Vagina (tissue), 2 donors: ENCODE results near the gene ISG15. TPM values are rescaled to one million over a fixed set of nuclear protein-coding genes. Genes with fewer than 3 reads are reported as not detected.
"Not testable (repeated sequence)": the region's sequence is repeated elsewhere in the genome, so short reads cannot be mapped to it uniquely, and the experiment has no call there.

Source experiments
- DNase-seq, 2 donors: peaks; one replicate each; pipeline ENCODE4 v3.0.0-alpha.2; 2017; ENCODE audit errors: extremely low spot score in 2 of 2
- H3K27ac ChIP-seq: fragments of 200-600 bp; sonication (generic); one replicate; pipeline ENCODE4 v1.5.1; 2019
- H3K27me3 ChIP-seq: fragments of 200-600 bp; sonication (generic); one replicate; pipeline ENCODE4 v1.5.1; 2019
- H3K36me3 ChIP-seq, 2 donors: fragments of 200-600 bp; sonication (generic); one replicate each; pipeline ENCODE4 v1.5.1; 2017 to 2019
- H3K4me1 ChIP-seq: fragments of 200-600 bp; sonication (generic); one replicate; pipeline ENCODE4 v1.5.1; 2019
- H3K4me3 ChIP-seq, 2 donors: fragments of 200-600 bp; sonication (generic); 1 replicate in 1 of 2; 2 replicates in 1 of 2; pipeline ENCODE4 v1.5.1; 2016 to 2019
- H3K9me3 ChIP-seq: fragments of 200-600 bp; sonication (generic); one replicate; pipeline ENCODE4 v1.5.1; 2019
- CTCF ChIP-seq, 3 experiments: fragments of 450-650 bp in 2 of 3; fragments of 200-600 bp in 1 of 3; sonication (generic) in 1 of 3; IDR thresholded peaks; one replicate each; pipeline ENCODE4 v1.5.1; 2017 to 2019; ENCODE audit warnings: antibody characterized with exemption in 3 of 3, mild to moderate bottlenecking in 2 of 3, moderate library complexity in 2 of 3
- POLR2A ChIP-seq, 2 donors: fragments of 450-650 bp; IDR thresholded peaks; one replicate each; pipeline ENCODE4 v1.6.1; 2017; ENCODE audit warnings: antibody characterized with exemption in 2 of 2, mild to moderate bottlenecking in 2 of 2, moderate library complexity in 2 of 2
- POLR2AphosphoS5 ChIP-seq, 2 donors: sonication (generic); formaldehyde crosslinking; IDR thresholded peaks; one replicate each; pipeline ENCODE4 v1.9.0; 2017; ENCODE audit warnings: antibody characterized with exemption in 2 of 2, mild to moderate bottlenecking in 2 of 2, low read depth in 1 of 2; ENCODE audit not compliant: insufficient read depth in 1 of 2
- intact Hi-C: fragments of 100-400 bp; cut with DNase I; formaldehyde crosslinking; loops from one replicate; pipeline ENCODE4 v1.15.1; 2023
- total RNA-seq: library from RNA; depleted of rRNA; stranded (reverse); fragments of >200 nt; gene quantifications from one replicate; pipeline ENCODE4 v1.2.3, GENCODE V29; 2016

ISG15 gene
- total RNA-seq, 1 donor from 2014 or later, result 29.0 TPM

- intact Hi-C loops, result no loop called here
- Histone ChIP-seq H3K27ac (no peak overlapping the region), H3K36me3 (no peaks in the 10 kb centered on the region), H3K9me3 (no peaks in the 10 kb centered on the region), H3K27me3 (no peaks in the 10 kb centered on the region), H3K4me3 (no peak overlapping the region), H3K4me1 (peaks cover 46% of the 10 kb centered on the region)
- DNase-seq, result peak in 1 of 2 donors; percentile 81
- TF ChIP-seq POLR2A (IDR thresholded peaks at IDR 0.05) (no peak), POLR2AphosphoS5 (IDR thresholded peaks at IDR 0.05; ENCODE audit: insufficient read depth in 1 of 2, low read depth in 1 of 2) (no peak), CTCF (IDR thresholded peaks at IDR 0.05) (no peak)
Observed at GRCh38 chr1:1004420-1004779, 8.9 kb upstream of the ISG15 start.

GRCh38 chr1:1004780-1005697 lies 8.3 kb upstream of the ISG15 start:
- DNase-seq, result peak in 1 of 2 donors; percentile 84
- Histone ChIP-seq H3K27me3 (no peaks in the 10 kb centered on the region), H3K9me3 (no peaks in the 10 kb centered on the region), H3K36me3 (no peaks in the 10 kb centered on the region), H3K4me3 (no peak overlapping the region), H3K4me1 (peaks cover 44% of the 10 kb centered on the region), H3K27ac (peak overlapping the region; percentile 33)
- intact Hi-C loops, result no loop called here
- TF ChIP-seq POLR2A (IDR thresholded peaks at IDR 0.05), result no peak
- peak in 1 of 2 donors; percentile 39 for TF ChIP-seq POLR2AphosphoS5 (IDR thresholded peaks at IDR 0.05; ENCODE audit: insufficient read depth in 1 of 2, low read depth in 1 of 2)
- TF ChIP-seq CTCF (IDR thresholded peaks at IDR 0.05), result no peak

GRCh38 chr1:1005774-1006304 lies 7.5 kb upstream of the ISG15 start:
- H3K9me3 ChIP-seq, result no peaks in the 10 kb centered on the region
- DNase-seq, result peak in 1 of 2 donors; percentile 65
- H3K27ac ChIP-seq, result no peak overlapping the region
- TF ChIP-seq POLR2AphosphoS5 (IDR thresholded peaks at IDR 0.05; ENCODE audit: insufficient read depth in 1 of 2, low read depth in 1 of 2) (no peak), POLR2A (IDR thresholded peaks at IDR 0.05) (no peak), CTCF (IDR thresholded peaks at IDR 0.05) (no peak)
- intact Hi-C loops, result no loop called here
- no peaks in the 10 kb centered on the region for H3K27me3 ChIP-seq
- H3K36me3 ChIP-seq, result no peaks in the 10 kb centered on the region
- H3K4me1 ChIP-seq, result peaks cover 41% of the 10 kb centered on the region
- no peak overlapping the region for H3K4me3 ChIP-seq

- H3K36me3 ChIP-seq, result no peaks in the 10 kb centered on the region
- intact Hi-C loops, result no loop called here
- DNase-seq, result peak in 1 of 2 donors; percentile 87
- peaks cover 34% of the 10 kb centered on the region for H3K4me1 ChIP-seq
- no peak overlapping the region for H3K4me3 ChIP-seq
- no peaks in the 10 kb centered on the region for H3K9me3 ChIP-seq
- TF ChIP-seq POLR2A (IDR thresholded peaks at IDR 0.05) (no peak), POLR2AphosphoS5 (IDR thresholded peaks at IDR 0.05; ENCODE audit: insufficient read depth in 1 of 2, low read depth in 1 of 2) (peak in 1 of 2 donors; percentile 18)
- H3K27ac ChIP-seq, result no peak overlapping the region
- no peaks in the 10 kb centered on the region for H3K27me3 ChIP-seq
Observed at GRCh38 chr1:1006305-1007159, 6.8 kb upstream of the ISG15 start.

- H3K9me3 ChIP-seq, H3K27me3 ChIP-seq, DNase-seq, intact Hi-C loops, H3K27ac ChIP-seq, H3K36me3 ChIP-seq, H3K4me3 ChIP-seq: not testable (repeated sequence)
- peaks cover 41% of the 10 kb centered on the region for H3K4me1 ChIP-seq
Observed at GRCh38 chr1:1010131-1010530, 3.2 kb upstream of the ISG15 start.
